AG09309 (cell line): ENCODE results near the gene GNB1.

Experiments used
- DNase-seq: peaks from one replicate; pipeline ENCODE4 v3.0.0-alpha.2; 2010; ENCODE audit warnings: low read depth
- H3K4me3 ChIP-seq: 2 replicates; pipeline ENCODE4 v1.5.1; 2011; ENCODE audit warnings: mild to moderate bottlenecking, low read depth, low read length, moderate library complexity; ENCODE audit not compliant: control insufficient read depth
- CTCF ChIP-seq: IDR thresholded peaks from 2 replicates; pipeline ENCODE4 v1.5.1; 2011; ENCODE audit warnings: mild to moderate bottlenecking, low read depth, low read length, inconsistent platforms; ENCODE audit not compliant: insufficient read depth, control insufficient read depth; ENCODE audit errors: missing control alignments

The GNB1 gene

DNA sequence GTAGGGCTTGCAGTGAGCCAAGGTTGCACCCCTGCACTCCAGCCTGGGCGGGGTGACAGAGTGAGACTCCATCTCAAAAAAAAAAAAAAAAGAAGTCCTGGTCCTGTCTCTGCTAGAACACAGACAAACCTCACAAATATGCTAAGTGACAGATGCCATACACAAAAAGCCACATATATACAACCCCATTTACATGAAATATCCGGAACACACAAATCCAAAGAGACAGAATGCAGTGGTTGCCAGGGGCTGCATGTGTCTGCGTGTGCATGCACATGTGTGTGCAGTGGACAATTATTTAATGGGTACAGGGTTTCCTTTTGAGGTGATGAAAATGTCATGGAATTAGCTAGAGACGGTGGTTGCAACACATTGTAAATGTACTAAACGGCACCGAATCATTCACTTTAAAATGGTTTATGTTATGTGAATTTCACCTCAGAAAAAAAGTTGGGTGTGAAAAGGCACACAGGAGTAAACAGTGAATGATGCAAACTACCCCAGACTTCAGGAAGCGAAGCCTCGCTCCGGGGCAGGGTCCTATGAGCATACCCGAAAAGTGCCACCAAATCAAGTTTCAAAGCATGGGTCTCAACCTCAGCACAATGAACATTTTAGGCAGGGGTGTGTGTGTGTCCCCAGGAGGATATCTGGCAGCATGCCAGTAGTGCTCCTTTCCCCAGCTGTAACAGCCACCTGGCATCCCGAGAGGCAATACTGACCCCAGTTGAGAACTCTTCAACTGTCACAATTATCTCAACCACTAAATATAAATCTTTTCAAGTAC is 48.3 kb downstream of the GNB1 start:
- TF ChIP-seq CTCF = no peak
- no peak overlapping the region for H3K4me3 ChIP-seq
- no peak for DNase-seq

GRCh38 chr1:1841575-1841995 is 49.3 kb downstream of the GNB1 start:
- TF ChIP-seq CTCF = peak; percentile 16
- no peak overlapping the region for H3K4me3 ChIP-seq
- no peak for DNase-seq

DNA sequence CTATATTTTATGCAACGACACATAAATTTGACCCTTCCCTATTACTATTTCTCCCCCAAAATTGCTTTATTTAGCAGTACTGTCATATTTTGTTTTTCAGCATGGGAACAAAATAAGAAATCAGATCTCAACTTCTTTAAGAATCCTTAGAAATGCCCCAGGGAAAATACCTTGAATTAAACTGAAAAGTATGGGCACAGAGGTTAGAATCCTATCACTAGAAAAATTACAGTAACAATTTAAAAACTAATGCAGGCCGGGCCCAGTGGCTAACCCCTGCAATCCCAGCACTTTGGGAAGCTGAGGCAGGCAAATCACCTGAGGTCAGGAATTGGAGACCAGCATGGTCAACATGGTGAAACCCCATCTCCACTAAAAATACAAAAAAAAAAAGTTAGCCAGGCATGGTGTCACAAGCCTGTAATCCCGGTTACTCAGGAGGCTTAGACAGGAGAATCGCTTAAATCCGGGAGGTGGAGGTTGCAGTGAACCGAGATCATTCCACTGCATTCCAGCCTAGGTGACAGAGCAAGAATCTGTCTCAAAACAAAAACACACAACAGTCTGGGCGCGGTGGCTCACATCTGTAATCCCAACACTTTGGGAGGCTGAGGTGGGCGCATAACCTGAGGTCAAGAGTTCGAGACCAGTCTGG is 51.4 kb downstream of the GNB1 start:
- no peak overlapping the region for H3K4me3 ChIP-seq
- TF ChIP-seq CTCF = no peak

GRCh38 chr1:1836119-1836518 is 54.8 kb downstream of the GNB1 start:
- no peak for DNase-seq
- TF ChIP-seq CTCF = no peak
- H3K4me3 ChIP-seq = no peak overlapping the region

More for the DNA sequence above, 51.4 kb downstream of the GNB1 start:
- DNase-seq = no peak

GRCh38 chr1:1835546-1835945 is 55.3 kb downstream of the GNB1 start:
- TF ChIP-seq CTCF = no peak
- no peak for DNase-seq
- H3K4me3 ChIP-seq = no peak overlapping the region

- no peak for DNase-seq
- no peak for TF ChIP-seq CTCF
- no peak overlapping the region for H3K4me3 ChIP-seq
These were observed 57.0 kb downstream of the GNB1 start for GRCh38 chr1:1833916-1834325.
